Omental fat pad (tissue), 4 donors: ENCODE data around the gene MAML3. TPM values are rescaled to one million over a fixed set of nuclear protein-coding genes. Genes with fewer than 3 reads are reported as not detected.

Source experiments
- ATAC-seq: fragments of 150-250 bp; one replicate; pipeline ENCODE4 v1.9.1; 2016; ENCODE audit warnings: mild to moderate bottlenecking, moderate library complexity; ENCODE audit not compliant: low FRiP score
- DNase-seq: peaks from one replicate; pipeline ENCODE4 v3.0.0-alpha.2; 2019; ENCODE audit warnings: low spot score
- total RNA-seq, 4 donors: library from RNA; depleted of rRNA; stranded (reverse); fragments of >200 nt; gene quantifications; one replicate each; pipeline ENCODE4 v1.1.0, GENCODE V29; 2016
- TF ChIP-seq, protein P1 (sequence below), 3 donors: fragments of 450-650 bp; IDR thresholded peaks; one replicate each; pipeline ENCODE4 v1.5.1; 2016 to 2017; ENCODE audit warnings: antibody characterized with exemption in 3 of 3, mild to moderate bottlenecking in 3 of 3, moderate library complexity in 2 of 3

Gene MAML3
- total RNA-seq, 4 donors from 2014 or later, result 4.8 to 12.8 (median 11.7) TPM

DNA sequence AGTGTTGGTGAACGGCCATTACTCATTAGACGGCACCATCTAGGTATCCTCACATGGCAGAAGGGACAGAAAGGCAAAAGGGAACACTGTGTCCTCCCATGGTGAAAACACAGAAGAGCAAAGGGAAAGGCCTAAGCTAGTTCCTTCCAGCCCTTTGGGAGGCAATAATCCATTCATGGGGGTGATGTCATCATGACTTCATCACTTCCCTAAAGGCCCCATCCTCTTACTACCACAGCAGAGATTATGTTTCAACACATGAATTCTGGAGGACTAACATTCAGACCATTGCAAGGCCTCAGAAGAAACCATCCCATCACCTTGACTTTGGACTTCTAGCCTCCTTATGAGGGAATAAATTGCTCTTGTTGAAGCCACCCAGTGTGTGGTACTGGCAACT lies 250.1 kb downstream of the MAML3 start:
- DNase-seq (no peak), ATAC-seq (no peak)
- TF ChIP-seq, protein P1, sequence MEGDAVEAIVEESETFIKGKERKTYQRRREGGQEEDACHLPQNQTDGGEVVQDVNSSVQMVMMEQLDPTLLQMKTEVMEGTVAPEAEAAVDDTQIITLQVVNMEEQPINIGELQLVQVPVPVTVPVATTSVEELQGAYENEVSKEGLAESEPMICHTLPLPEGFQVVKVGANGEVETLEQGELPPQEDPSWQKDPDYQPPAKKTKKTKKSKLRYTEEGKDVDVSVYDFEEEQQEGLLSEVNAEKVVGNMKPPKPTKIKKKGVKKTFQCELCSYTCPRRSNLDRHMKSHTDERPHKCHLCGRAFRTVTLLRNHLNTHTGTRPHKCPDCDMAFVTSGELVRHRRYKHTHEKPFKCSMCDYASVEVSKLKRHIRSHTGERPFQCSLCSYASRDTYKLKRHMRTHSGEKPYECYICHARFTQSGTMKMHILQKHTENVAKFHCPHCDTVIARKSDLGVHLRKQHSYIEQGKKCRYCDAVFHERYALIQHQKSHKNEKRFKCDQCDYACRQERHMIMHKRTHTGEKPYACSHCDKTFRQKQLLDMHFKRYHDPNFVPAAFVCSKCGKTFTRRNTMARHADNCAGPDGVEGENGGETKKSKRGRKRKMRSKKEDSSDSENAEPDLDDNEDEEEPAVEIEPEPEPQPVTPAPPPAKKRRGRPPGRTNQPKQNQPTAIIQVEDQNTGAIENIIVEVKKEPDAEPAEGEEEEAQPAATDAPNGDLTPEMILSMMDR (IDR thresholded peaks at IDR 0.05), result no peak

DNA sequence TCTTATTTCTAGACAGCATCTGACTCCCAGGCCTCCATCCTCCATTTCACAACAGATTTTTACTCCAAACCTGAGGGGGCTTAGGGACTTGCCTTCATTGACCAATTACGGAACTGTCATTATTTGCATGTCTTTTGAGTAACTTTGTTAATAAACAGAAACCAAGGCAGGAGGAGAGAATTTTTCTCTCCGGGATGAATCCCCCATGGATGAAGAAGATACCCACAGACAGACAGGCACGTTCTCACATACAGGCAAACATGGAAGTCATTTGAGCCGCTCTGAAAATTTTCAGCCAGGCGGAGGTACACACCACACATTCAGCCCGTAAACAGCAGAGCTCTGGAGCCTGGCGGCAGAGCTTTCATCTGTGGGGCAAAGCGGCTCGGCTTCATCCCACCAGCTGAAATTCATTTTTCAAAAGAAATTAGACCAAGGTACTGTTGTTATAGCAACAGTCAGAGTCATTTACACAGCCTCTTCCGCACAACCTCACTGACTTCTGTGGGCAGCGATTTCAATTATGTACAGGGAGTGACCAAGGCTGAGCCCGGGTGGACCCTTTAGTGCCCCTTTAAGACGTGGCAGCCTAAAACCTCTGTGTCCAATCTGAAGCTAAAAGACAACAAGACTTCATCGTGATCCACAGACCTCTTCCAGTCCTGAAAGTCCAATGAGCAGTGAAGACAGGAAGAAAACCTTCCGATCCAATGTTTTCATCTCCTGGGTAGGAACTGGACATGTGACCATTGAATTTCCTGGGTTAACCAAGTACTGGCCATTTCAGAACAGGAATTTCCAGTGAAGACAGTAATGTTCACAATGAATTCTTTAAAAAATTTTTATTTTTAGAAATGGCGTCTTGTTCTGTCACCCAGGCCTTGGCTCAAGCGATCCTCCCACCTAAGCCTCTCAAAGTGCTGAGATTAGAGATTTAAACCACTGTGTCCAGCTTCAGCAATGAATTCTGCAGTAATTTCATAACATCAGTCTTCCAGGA lies 251.4 kb downstream of the MAML3 start:
- ATAC-seq (peak; percentile 32), DNase-seq (no peak)
- TF ChIP-seq, protein P1 (IDR thresholded peaks at IDR 0.05), result no peak

DNA sequence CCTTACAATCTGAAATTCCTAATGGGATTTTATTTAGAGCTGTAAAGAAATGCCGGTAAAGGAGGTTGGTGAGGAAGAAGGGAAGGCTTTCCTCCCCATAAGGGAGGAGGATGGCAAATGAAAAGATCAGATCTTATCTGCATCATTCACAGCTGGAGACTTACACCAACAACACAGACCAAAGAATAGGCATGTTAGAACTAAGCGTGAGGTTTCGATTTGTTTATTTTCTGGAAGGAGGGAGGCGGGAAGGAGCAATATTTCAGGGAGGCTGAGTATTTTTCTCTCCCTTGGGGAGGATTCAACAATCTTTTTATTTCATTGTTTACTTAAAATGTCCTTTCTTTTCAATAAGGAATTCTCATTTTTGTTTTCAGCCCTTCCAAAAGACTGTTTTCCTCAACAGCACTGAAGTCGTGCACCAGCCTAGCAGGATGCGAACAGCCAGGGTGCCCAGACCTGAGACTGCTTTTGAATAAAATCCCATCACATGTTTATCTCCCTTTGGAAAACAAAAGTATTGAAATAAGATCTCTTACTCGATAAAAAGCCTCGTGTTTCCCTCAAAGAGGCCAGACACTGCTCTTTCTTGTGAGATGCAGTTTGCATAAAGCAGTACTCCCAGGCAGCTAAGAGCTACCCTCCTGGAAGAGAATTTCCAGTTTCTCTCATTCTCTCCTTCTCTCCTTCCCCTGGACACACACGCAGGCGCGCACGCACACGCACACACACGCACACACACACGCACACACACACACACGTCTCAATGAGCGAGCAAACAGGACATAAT lies 252.3 kb downstream of the MAML3 start:
- TF ChIP-seq, protein P1 (IDR thresholded peaks at IDR 0.05), result no peak
- no peak for DNase-seq
- ATAC-seq, result peak; percentile 13

DNA sequence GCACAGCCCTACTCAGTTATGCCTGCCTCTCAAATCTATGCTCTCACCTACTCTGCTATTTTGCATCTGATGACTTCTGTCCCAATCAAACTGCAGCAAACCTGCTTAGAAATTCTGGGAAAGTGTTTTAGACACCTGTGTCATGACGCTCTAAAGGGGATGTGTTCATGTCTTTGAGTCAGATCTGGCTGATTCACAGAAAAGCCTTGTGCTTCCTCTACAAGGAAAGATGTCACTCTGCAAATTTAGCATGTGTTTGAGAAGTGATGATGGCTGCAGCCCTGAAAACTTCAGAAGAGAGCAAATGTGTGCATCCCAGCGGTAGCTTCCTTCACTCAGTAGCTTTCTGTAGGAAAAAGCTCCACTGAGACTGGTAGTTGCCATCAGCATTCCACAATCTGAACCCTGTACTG lies 253.0 kb downstream of the MAML3 start:
- no peak for ATAC-seq
- TF ChIP-seq, protein P1 (IDR thresholded peaks at IDR 0.05), result no peak

DNA sequence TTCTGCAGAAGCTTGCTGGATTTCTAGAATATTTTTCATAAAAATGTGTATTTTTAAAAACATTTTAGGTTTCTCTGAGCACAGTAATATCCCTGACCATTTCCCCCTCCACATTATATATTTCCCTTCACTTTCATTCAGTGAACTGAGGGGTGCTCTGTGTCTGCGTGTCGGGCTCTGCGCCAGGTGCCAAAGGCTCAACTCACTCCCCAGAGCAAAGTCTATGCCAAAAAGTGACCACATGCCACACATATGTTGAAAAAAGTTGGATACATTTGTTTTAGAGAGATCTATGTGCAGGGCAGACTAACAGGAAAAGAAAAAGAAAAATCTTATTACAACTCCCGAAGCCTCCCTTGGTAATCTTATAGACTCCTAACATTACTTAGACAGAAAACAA lies 254.6 kb downstream of the MAML3 start:
- no peak for ATAC-seq
- TF ChIP-seq, protein P1 (IDR thresholded peaks at IDR 0.05), result no peak
- DNase-seq, result no peak

More for the DNA sequence above, 253.0 kb downstream of the MAML3 start:
- no peak for DNase-seq

DNA sequence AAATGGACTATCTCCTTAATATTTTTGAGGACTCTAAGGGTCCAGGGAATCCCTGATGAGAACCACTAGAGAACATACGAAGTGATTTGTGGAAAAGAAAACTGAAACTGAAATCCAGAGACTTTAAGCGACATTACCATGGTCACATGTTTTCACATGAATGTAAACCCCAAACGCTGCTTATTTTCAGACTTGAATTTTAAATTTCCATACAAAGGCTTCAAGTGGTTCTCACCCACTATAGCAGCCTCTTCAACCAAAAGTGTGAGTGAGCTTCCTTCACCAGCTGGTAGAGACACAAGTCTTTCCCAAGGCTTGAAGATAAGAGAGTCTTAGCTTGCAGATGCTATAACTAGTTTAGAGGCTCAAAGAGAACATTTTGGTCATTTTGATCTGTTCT lies 255.7 kb downstream of the MAML3 start:
- TF ChIP-seq, protein P1 (IDR thresholded peaks at IDR 0.05), result no peak

More for the DNA sequence above, 255.7 kb downstream of the MAML3 start:
- no peak for ATAC-seq
- DNase-seq, result no peak
